Activated CD8-positive, alpha-beta memory T cell treated with anti-CD3 and anti-CD28 coated beads for 4 hours (primary cell): ENCODE measurements around the gene ZNF792.
"Not testable (repeated sequence)": the region's sequence is repeated elsewhere in the genome, so short reads cannot be mapped to it uniquely, and the experiment has no call there.

Experiments
- DNase-seq, 2 donors: peaks; one replicate each; pipeline ENCODE4 v3.0.0-alpha.2; 2020; ENCODE audit warnings: low read depth in 2 of 2

The ZNF792 gene

GRCh38 chr19:34963573-34964406 lies at the start of gene ZNF792:
Gene ZNF792 (minus strand): TSS chr19:34964229. CDS start chr19:34963662, 567 bp downstream.
- DNase-seq, result peak in 1 of 2 donors; percentile 6

DNA sequence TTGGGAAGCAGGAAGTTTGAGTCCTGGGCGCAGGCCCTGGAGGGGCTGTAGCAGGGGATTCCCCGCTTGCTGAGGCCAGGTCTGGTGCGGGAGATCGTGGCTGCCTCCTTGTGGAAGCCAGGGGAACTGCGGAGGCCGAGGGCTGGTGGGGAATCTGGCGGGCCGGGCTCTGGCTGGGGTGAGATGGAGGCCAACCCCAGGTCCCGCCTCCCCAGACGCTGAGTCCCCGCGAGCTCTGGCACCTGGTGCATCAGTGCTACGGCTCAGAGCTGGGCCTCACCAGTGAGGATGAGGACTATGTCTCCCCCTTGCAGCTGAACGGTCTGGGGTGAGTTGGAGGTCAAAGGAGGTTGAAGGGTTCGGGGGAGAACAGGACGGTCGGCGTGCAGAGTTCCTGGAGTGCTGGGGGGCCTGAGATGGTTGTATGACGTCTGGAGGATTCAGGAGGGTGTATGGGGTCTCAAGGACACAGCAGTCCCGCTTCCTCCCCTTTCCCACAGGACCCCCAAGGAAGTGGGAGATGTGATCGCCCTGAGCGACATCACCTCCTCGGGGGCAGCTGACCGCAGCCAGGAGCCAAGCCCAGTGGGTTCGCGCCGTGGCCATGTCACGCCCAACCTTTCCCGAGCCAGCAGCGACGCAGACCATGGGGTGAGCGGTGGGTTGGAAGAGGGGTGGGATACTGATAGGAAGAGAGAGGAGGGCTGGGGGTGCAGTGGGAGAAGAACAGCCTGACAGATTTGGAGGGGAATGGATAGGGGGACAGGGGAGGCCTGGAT lies 49.2 kb upstream of the ZNF792 start:
- DNase-seq, result peak; percentile 60 to 73

DNA sequence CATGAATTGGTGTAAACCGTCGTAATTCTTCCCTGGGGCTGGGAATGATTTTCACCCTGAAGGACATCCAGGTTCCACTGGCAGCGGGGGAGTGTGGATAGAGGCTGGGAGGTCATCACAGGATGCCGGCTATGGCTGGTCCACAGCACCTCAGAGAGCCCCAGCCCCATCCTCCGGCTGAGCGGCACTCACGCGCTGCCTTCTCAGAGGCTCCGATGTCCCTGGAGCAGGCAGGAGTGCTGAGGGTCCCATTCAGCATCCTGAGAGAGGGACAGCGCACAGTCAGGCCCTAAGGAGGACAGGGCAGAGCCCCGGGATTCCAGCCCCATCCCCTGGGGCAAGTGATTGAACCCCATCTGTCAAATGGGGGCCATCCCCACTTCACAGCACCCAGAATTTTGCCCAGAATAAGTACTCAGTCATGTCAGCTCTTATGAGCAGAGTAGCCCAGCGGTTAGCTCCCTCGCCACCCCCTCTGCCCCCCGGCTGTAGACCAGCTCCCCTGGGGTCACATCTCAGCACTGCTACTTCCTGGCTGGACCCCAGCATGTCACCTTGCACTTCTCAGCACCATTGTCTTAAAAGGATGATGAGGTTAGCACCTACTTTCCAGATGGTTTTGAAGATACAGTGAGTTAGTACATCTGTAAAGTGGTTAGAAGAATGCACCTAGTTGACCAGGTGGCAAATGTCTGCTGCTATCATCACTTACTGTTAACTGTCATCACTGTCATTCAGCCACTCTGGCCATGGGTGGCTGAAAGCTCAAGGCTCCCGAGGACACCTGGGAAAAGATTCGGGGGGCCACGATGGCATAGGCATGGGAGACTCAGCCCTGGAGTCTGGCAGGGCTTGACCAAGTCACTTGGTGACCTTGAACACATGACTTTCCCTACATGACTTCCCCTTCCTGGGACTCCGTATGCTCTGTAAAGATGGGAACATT lies 48.0 kb upstream of the ZNF792 start:
- no peak for DNase-seq

- DNase-seq, result no peak
Observed at GRCh38 chr19:35011091-35011689, 47.2 kb upstream of the ZNF792 start.

DNA sequence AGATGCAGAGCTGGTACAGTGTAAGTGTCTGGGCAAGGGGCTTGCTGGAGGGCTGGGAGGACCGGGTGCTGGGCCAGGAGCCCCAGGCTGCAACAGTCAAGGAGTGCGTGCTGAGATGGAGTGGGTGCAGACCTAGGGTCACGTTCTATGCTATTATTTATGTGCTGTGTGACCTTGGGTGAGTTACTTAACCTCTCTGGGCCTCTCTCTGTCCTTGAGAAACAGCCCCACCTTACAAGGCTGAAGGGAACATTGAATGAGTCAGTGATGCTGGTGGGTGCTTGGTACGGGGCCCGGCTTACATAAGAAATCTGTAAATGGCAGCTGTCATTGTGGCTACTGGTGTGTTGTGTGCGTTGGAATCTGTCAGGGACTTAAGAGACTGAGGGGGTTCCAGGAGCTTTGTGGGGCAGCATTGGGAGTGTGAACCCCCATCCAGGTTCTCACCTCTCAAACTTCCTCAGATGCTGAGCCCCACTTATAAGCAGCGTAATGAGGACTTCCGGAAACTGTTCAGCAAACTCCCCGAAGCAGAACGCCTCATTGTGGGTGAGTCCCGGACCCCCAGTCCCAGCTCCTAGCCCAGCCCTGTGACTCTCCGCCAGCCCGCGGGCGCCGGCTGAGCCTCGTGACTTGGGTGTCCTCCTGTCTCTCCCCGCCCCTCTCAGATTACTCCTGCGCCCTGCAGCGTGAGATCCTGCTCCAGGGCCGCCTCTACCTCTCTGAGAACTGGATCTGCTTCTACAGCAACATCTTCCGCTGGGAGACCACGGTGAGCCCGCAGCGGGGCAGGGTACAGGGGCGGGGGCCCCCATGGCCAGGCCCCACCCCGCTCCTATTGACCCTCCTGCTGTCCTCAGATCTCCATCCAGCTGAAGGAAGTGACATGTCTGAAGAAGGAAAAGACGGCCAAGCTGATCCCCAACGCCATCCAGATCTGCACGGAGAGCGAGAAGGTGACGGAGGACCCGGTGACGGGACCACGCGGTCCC lies 45.7 kb upstream of the ZNF792 start:
- DNase-seq, result no peak

DNA sequence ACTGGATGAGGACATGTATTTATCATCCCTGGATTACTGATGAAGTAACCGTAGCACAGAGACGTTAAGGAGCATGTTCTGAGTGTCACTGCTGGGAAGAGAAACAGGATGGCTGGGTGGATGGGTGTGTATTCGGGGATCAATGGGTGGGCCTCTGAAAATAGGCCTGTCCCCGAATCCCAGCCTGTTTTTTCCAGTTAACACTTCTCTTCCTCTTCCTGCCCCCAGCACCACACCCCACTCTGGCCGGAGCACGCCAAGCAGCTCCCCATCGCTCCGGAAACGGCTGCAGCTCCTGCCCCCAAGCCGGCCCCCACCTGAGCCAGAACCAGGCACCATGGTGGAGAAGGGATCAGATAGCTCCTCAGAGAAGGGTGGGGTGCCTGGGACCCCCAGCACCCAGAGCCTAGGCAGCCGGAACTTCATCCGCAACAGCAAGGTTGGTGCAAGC lies 44.9 kb upstream of the ZNF792 start:
- DNase-seq, result no peak

DNA sequence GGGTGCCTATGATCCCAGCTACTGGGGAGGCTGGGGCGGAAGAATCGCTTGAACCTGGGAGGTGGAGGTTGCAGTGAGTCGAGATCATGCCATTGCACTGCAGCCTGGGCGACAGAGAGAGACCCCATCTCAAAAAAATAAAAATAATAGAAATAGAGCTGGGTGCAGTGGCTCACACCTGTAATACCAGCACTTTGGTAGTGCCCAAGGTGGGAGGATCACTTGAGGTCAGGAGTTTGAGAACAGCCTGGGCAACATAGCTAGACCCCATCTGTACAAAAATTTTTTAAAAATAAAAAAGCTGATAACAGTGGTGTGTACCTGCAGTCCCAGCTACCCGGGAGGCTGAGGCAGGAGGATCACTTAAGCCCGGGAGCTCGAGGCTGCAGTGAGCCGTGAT lies 43.4 kb upstream of the ZNF792 start:
- DNase-seq, result not testable (repeated sequence)

- DNase-seq, result no peak
Observed at GRCh38 chr19:35006999-35007365, 43.0 kb upstream of the ZNF792 start.

GRCh38 chr19:35006342-35006998 lies 42.4 kb upstream of the ZNF792 start:
- no peak for DNase-seq

DNA sequence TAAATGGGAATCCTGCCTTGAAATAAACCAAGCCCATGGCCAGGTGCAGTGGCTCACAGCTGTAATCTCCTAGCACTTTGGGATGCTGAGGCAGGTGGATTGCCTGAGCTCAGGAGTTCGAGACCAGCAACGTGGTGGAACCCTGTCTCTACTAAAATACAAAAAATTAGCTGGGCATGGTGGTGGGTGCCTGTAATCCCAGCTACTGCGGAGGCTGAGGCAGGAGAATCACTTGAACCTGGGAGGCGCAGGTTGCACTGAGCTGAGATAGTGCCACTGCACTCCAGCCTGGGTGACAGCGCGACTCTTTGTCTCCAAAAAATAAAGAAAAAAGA lies 41.9 kb upstream of the ZNF792 start:
- not testable (repeated sequence) for DNase-seq

DNA sequence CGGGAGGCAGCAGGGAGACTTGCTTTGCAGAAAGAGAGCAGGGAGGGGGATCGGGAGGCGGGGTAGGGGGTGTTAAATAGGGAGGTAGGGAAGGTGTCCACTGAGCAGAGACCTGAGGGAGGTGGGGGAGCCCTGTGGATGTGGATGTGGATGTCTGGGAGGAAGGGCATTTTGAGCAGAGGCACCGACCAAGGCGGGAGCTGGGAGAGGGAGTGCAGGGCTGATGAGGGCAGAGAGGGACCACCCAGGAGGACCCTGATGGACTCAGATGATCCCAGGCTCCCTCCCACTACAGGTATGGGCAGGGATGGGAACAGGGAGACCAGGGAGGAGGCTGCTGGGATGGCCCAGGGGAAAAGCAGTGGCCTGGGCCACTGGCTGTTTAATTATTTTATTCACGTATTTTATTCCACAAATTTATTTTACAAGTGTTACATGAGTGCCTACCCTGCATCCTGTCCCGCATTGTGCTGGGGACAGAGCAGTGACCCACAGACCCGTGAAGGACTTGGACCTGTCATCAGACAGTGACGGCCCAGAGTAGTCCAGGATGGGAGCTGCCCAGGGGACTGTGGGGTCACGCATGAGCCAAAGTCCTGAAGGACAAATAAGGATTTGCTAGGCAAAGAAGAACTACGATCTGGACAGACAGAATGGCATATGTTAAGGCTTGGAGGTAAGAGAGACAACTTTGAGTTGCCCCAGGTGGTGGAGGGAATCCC lies 41.4 kb upstream of the ZNF792 start:
- DNase-seq, result no peak

GRCh38 chr19:35004517-35005255 lies 40.7 kb upstream of the ZNF792 start:
- DNase-seq, result no peak

- no peak for DNase-seq
Observed at GRCh38 chr19:35002037-35002535, 38.1 kb upstream of the ZNF792 start.

DNA sequence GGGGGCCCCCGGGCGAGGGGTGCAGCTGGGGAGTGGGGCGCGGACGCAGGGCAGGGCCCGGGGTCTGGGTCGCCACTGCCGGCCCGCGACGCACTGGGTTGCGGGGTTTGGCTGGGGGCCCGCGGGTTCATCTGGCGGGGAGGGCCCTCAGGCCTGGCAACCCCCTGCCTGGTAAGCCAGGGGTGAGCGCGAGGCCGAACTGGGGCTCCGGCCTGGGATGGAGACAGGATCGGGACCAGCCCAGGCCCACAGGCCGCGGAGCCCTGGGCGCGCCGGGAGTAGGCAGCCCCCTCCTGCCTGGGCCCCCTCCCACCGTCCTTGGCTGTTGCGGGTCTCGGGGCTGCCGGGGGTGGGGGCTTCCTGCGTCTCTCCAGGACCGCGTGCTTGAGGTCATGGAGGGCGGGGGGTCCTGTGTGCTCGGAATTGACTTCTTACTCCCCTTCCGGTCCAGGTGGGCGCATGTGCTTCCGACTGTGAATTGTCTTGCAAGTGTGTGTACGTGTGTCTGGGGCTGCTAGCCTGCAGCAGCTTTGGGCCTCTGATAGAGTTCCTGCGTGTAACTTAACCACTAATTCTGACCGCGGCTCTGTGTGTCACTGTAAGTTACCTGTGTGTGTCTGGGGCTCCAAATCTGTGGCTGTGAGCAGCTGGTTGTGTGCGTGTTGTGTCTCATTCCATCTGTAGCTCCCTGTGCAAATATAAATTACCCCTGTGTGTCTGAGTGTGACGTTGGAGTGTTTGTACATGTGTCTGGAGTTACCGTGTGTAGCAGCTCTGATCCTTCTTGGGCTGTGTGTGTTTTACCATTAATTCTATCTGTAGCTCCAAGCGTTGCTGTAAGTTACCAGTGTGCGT lies 36.8 kb upstream of the ZNF792 start:
- peak in 1 of 2 donors; percentile 30 for DNase-seq

DNA sequence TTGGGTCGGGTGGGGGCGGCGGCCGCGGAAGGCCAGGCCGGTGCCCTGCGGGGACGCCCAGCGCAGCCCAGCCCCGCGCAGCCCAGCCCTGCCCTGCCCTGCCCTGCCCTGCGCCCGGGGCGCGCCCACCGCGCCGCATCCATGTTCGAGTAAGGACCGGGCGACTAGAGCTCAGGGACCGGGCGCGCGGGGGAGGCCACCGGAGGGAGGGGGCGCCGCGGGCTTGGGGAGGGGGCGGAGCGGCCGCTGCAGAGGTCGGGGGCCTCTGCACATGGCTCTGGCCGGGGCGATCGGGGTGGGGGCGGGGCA lies 36.3 kb upstream of the ZNF792 start:
- no peak for DNase-seq

- DNase-seq, result peak; percentile 34 to 39
Observed at GRCh38 chr19:34999498-35000337, 35.7 kb upstream of the ZNF792 start, which contains the start of gene GRAMD1A. Gene GRAMD1A (plus strand): TSS chr19:35000323. CDS start chr19:35000479, 156 bp downstream.
